ENCODE measurements around the gene FRS3. TPM values are rescaled to one million over a fixed set of nuclear protein-coding genes. Genes with fewer than 3 reads are reported as not detected.

Gene FRS3
- total and polyA plus RNA-seq, 2 of the 13 experiments (the other 11 are each of a cell fraction or from before 2014, with no cell fraction given), result 3.0 to 7.4 TPM

GRCh38 chr6:41741625-41742490 is 37.8 kb downstream of the FRS3 start (continued):
- TF ChIP-seq, protein P1, sequence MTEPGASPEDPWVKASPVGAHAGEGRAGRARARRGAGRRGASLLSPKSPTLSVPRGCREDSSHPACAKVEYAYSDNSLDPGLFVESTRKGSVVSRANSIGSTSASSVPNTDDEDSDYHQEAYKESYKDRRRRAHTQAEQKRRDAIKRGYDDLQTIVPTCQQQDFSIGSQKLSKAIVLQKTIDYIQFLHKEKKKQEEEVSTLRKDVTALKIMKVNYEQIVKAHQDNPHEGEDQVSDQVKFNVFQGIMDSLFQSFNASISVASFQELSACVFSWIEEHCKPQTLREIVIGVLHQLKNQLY (CRISPR knock-in tag; IDR thresholded peaks at IDR 0.05), result no peak
- no peak for TF ChIP-seq ZNF780A (CRISPR knock-in tag; IDR thresholded peaks at IDR 0.05)
- no peak for TF ChIP-seq ZNF136 (CRISPR knock-in tag; IDR thresholded peaks at IDR 0.05; ENCODE audit: low read depth)
- TF ChIP-seq E2F2 (CRISPR knock-in tag; IDR thresholded peaks at IDR 0.05; ENCODE audit: borderline replicate concordance), result no peak
- no peak for TF ChIP-seq ZNF567 (CRISPR knock-in tag; IDR thresholded peaks at IDR 0.05; ENCODE audit: borderline replicate concordance)
- no peak; the same call in 1 of the 2 replicates for TF ChIP-seq ZNF788 (CRISPR knock-in tag; IDR thresholded peaks at IDR 0.05; ENCODE audit: borderline replicate concordance)
- TF ChIP-seq ZIK1 (CRISPR knock-in tag; IDR thresholded peaks at IDR 0.05; ENCODE audit: borderline replicate concordance, low read depth), result no peak
- TF ChIP-seq, protein P2, sequence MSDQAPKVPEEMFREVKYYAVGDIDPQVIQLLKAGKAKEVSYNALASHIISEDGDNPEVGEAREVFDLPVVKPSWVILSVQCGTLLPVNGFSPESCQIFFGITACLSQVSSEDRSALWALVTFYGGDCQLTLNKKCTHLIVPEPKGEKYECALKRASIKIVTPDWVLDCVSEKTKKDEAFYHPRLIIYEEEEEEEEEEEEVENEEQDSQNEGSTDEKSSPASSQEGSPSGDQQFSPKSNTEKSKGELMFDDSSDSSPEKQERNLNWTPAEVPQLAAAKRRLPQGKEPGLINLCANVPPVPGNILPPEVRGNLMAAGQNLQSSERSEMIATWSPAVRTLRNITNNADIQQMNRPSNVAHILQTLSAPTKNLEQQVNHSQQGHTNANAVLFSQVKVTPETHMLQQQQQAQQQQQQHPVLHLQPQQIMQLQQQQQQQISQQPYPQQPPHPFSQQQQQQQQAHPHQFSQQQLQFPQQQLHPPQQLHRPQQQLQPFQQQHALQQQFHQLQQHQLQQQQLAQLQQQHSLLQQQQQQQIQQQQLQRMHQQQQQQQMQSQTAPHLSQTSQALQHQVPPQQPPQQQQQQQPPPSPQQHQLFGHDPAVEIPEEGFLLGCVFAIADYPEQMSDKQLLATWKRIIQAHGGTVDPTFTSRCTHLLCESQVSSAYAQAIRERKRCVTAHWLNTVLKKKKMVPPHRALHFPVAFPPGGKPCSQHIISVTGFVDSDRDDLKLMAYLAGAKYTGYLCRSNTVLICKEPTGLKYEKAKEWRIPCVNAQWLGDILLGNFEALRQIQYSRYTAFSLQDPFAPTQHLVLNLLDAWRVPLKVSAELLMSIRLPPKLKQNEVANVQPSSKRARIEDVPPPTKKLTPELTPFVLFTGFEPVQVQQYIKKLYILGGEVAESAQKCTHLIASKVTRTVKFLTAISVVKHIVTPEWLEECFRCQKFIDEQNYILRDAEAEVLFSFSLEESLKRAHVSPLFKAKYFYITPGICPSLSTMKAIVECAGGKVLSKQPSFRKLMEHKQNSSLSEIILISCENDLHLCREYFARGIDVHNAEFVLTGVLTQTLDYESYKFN (CRISPR knock-in tag; conservative IDR thresholded peaks at IDR 0.05), result peak; percentile 78
- peak; percentile 100 for TF ChIP-seq SOX5 (CRISPR knock-in tag; IDR thresholded peaks at IDR 0.05; ENCODE audit: borderline replicate concordance)
- TF ChIP-seq, protein P3, sequence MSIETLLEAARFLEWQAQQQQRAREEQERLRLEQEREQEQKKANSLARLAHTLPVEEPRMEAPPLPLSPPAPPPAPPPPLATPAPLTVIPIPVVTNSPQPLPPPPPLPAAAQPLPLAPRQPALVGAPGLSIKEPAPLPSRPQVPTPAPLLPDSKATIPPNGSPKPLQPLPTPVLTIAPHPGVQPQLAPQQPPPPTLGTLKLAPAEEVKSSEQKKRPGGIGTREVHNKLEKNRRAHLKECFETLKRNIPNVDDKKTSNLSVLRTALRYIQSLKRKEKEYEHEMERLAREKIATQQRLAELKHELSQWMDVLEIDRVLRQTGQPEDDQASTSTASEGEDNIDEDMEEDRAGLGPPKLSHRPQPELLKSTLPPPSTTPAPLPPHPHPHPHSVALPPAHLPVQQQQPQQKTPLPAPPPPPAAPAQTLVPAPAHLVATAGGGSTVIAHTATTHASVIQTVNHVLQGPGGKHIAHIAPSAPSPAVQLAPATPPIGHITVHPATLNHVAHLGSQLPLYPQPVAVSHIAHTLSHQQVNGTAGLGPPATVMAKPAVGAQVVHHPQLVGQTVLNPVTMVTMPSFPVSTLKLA (IDR thresholded peaks at IDR 0.05), result no peak
- TF ChIP-seq ZNF552 (CRISPR knock-in tag; IDR thresholded peaks at IDR 0.05; ENCODE audit: borderline replicate concordance), result no peak
- TF ChIP-seq ZNF12 (CRISPR knock-in tag; IDR thresholded peaks at IDR 0.05), result 0 out of 2 replicates have a peak, but pooled peaks have one; percentile 51
- TF ChIP-seq SRF (IDR thresholded peaks at IDR 0.05; ENCODE audit: low read depth, low read length), result no peak
- 0 out of 2 replicates have a peak, but pooled peaks have one; percentile 71 for TF ChIP-seq ZNF644 (CRISPR knock-in tag; IDR thresholded peaks at IDR 0.05; ENCODE audit: low read depth)
- TF ChIP-seq RELA (CRISPR knock-in tag; IDR thresholded peaks at IDR 0.05), result no peak
- no peak; the same call in 1 of the 2 replicates for TF ChIP-seq ZNF124 (CRISPR knock-in tag; IDR thresholded peaks at IDR 0.05)
- TF ChIP-seq RBM22 (optimal IDR thresholded peaks at IDR 0.05; ENCODE audit: low read length), result no peak
- no peak for TF ChIP-seq ZNF781 (CRISPR knock-in tag; IDR thresholded peaks at IDR 0.05; ENCODE audit: borderline replicate concordance, not compliant biosample characterization)
- TF ChIP-seq, protein P4, sequence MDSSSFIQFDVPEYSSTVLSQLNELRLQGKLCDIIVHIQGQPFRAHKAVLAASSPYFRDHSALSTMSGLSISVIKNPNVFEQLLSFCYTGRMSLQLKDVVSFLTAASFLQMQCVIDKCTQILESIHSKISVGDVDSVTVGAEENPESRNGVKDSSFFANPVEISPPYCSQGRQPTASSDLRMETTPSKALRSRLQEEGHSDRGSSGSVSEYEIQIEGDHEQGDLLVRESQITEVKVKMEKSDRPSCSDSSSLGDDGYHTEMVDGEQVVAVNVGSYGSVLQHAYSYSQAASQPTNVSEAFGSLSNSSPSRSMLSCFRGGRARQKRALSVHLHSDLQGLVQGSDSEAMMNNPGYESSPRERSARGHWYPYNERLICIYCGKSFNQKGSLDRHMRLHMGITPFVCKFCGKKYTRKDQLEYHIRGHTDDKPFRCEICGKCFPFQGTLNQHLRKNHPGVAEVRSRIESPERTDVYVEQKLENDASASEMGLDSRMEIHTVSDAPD (CRISPR knock-in tag; IDR thresholded peaks at IDR 0.05), result 0 out of 2 replicates have a peak, but pooled peaks have one; percentile 38
- TF ChIP-seq ZNF468 (CRISPR knock-in tag; IDR thresholded peaks at IDR 0.05), result no peak
- TF ChIP-seq SPEN (CRISPR knock-in tag; IDR thresholded peaks at IDR 0.05; ENCODE audit: low read depth), result no peak
